ENCODE results near the gene KLHL22.

DNA sequence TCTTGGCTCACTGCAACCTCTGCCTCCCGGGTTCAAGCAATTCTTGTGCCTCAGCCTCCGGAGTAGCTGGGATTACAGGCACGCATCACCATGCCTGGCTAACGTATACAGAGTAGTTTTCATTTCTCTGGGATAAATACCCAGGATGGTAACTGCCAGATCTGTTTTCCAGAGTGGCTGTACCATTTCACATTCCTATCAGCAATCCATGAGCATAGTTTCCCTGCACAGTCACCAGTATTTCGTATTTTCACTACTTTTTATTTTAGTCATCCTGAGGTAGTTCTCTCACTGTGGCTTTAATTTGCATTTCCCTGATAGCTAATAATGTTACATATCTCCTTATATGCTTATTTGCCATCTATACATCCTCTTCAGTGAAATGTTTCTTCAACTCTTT, 47.0 kb downstream of the KLHL22 start:
- TF ChIP-seq ZNF232 (CRISPR knock-in tag; IDR thresholded peaks at IDR 0.05; ENCODE audit: borderline replicate concordance) (no peak), BRD4 (CRISPR knock-in tag; IDR thresholded peaks at IDR 0.05) (no peak), IRF2 (CRISPR knock-in tag; IDR thresholded peaks at IDR 0.05) (no peak), HNF4G (IDR thresholded peaks at IDR 0.05; ENCODE audit: borderline replicate concordance, low read depth, low read length) (no peak), HNF4G (CRISPR knock-in tag; IDR thresholded peaks at IDR 0.05; ENCODE audit: borderline replicate concordance, low read depth) (no peak), ZSCAN21 (CRISPR knock-in tag; IDR thresholded peaks at IDR 0.05; ENCODE audit: borderline replicate concordance) (no peak), TBL1XR1 (IDR thresholded peaks at IDR 0.05; ENCODE audit: borderline replicate concordance, low read length, partially characterized antibody) (no peak), BRF2 (CRISPR knock-in tag; IDR thresholded peaks at IDR 0.05) (no peak), NFYB (CRISPR knock-in tag; IDR thresholded peaks at IDR 0.05) (no peak), ATF4 (CRISPR knock-in tag; IDR thresholded peaks at IDR 0.05) (no peak), GTF2F1 (IDR thresholded peaks at IDR 0.05; ENCODE audit: low read length) (no peak)
- TF ChIP-seq, protein P1, sequence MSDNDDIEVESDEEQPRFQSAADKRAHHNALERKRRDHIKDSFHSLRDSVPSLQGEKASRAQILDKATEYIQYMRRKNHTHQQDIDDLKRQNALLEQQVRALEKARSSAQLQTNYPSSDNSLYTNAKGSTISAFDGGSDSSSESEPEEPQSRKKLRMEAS (IDR thresholded peaks at IDR 0.05) = no peak
- TF ChIP-seq, protein P2, sequence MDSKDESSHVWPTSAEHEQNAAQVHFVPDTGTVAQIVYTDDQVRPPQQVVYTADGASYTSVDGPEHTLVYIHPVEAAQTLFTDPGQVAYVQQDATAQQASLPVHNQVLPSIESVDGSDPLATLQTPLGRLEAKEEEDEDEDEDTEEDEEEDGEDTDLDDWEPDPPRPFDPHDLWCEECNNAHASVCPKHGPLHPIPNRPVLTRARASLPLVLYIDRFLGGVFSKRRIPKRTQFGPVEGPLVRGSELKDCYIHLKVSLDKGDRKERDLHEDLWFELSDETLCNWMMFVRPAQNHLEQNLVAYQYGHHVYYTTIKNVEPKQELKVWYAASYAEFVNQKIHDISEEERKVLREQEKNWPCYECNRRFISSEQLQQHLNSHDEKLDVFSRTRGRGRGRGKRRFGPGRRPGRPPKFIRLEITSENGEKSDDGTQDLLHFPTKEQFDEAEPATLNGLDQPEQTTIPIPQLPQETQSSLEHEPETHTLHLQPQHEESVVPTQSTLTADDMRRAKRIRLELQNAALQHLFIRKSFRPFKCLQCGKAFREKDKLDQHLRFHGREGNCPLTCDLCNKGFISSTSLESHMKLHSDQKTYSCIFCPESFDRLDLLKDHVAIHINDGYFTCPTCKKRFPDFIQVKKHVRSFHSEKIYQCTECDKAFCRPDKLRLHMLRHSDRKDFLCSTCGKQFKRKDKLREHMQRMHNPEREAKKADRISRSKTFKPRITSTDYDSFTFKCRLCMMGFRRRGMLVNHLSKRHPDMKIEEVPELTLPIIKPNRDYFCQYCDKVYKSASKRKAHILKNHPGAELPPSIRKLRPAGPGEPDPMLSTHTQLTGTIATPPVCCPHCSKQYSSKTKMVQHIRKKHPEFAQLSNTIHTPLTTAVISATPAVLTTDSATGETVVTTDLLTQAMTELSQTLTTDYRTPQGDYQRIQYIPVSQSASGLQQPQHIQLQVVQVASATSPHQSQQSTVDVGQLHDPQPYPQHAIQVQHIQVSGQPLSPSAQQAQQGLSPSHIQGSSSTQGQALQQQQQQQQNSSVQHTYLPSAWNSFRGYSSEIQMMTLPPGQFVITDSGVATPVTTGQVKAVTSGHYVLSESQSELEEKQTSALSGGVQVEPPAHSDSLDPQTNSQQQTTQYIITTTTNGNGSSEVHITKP (CRISPR knock-in tag; IDR thresholded peaks at IDR 0.05; ENCODE audit: low read depth) = no peak
- TF ChIP-seq, protein P3, sequence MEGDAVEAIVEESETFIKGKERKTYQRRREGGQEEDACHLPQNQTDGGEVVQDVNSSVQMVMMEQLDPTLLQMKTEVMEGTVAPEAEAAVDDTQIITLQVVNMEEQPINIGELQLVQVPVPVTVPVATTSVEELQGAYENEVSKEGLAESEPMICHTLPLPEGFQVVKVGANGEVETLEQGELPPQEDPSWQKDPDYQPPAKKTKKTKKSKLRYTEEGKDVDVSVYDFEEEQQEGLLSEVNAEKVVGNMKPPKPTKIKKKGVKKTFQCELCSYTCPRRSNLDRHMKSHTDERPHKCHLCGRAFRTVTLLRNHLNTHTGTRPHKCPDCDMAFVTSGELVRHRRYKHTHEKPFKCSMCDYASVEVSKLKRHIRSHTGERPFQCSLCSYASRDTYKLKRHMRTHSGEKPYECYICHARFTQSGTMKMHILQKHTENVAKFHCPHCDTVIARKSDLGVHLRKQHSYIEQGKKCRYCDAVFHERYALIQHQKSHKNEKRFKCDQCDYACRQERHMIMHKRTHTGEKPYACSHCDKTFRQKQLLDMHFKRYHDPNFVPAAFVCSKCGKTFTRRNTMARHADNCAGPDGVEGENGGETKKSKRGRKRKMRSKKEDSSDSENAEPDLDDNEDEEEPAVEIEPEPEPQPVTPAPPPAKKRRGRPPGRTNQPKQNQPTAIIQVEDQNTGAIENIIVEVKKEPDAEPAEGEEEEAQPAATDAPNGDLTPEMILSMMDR (CRISPR knock-in tag; IDR thresholded peaks at IDR 0.05) = no peak

All from HepG2 (cell line).